Activated naive CD4-positive, alpha-beta T cell treated with Interleukin-2 at 50 U/mL for 16 hours (primary cell): ENCODE data around the gene GRK2.
A peak's percentile ranks its signal among the peaks of the same experiment; 100 is the strongest.

ENCODE experiments used
- DNase-seq: peaks from one replicate; pipeline ENCODE4 v3.0.0-alpha.2; 2020

Gene GRK2

DNA sequence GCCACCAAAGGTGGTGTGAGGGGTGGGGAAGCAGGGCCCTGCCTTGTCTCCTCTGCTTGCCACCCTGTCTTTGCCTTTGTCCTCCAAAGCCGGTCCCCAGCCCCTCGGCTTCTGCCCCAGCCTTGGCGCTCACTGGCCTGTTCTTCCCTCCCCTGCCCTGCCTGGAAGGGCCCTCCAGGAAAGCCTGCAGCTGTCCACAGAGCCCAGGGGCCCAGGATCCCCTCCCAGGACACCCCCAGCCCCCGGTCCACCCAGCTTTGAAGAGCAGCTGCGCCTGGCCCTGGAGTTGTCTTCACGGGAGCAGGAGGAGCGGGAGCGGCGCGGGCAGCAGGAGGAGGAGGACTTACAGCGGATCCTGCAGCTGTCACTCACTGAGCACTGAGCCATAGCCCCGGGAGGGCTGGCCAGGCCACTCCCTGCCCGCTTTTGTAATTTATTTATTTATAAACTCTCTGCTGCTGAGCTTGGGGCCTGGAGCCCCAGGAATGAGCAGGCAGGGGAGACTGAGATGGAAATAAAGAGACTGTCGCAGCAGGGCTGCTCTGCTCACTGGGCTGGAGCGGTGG, 35.8 kb downstream of the GRK2 start:
- no peak for DNase-seq

DNA sequence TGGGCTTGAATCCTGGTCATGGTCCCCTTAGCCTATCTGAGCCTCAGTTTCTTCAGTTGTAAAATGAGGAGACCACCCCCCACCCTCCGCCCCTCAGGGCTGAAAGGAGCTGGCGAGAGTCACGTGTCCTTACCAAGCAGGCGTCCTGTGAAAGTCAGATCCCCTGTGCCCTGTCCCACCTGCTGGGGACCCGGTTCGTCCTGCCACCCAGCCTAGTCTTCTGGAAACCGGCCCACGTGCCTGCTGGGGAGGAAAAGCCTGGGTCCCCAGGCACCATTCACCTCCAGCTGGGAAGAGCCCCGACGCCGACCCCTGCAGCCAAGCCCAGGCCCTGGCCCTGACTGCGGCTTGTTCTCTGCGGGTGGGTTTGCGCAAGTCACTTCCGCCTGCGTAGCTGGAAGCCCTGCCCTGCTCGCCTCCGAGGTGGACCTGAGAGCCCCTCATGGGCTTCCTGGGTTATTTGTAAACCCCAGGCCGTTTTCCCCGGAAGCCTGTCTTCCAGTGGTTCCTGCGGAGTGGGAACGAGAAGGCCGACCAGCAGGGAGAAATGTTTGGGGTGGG, 36.4 kb downstream of the GRK2 start:
- no peak for DNase-seq

GRCh38 chr11:67303132-67303834, 37.0 kb downstream of the GRK2 start, which contains the start of gene SSH3:
TSS of gene SSH3 (plus strand) at chr11:67303530. CDS start at chr11:67303626, 96 bp downstream.
- peak; percentile 59 for DNase-seq

DNA sequence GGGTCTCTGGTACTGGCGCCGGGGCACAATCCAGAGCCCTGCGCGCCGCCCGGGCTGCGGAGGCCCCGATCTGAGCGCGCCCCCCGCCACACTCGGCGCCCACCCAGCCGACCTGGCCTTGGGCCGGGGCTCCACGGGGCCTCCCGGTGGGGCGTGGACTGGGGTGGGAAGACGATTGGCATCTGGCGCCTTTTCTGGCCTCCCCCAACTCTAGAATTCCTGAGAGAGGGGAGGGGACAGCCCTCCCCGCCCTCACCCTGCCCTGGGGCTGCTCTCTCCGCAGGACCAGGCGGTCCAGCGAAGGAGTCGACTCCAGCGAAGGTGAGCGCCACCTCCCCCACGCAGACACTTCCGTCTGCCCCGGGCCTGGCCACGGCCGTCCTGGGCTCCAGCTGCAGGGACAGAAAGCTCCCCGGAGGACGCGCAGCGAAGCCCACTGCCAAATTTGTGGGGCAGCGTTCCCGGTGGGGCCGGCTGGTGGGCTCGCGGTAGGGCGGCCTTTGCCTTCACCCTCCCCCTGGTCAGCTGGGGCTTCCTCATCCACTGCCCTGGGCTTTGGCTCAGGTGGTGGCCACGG, 37.6 kb downstream of the GRK2 start:
- no peak for DNase-seq

DNA sequence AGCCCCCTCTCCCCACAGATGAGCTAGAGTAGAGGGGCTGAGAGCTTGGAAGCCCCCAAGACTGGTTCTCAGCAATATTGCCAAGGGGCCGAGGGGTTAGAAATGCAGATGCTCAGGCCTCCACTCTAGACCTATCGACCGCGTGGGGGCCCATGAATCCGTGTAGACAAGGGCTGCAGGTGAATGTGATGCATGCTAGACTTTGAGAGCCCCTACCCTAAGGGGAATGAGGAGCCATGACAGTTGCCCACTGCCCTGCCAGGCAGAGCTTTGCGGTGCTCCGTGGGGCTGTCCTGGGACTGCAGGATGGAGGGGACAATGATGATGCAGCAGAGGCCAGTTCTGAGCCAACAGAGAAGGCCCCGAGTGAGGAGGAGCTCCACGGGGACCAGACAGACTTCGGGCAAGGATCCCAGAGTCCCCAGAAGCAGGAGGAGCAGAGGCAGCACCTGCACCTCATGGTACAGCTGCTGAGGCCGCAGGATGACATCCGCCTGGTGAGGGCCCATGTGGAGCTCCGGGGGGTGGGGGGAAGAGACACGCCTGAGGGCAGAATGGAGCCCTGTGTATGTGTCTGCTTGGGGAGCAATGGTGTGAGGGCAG, 38.3 kb downstream of the GRK2 start:
- DNase-seq = no peak

GRCh38 chr11:67306769-67307544, 40.7 kb downstream of the GRK2 start:
- no peak for DNase-seq

DNA sequence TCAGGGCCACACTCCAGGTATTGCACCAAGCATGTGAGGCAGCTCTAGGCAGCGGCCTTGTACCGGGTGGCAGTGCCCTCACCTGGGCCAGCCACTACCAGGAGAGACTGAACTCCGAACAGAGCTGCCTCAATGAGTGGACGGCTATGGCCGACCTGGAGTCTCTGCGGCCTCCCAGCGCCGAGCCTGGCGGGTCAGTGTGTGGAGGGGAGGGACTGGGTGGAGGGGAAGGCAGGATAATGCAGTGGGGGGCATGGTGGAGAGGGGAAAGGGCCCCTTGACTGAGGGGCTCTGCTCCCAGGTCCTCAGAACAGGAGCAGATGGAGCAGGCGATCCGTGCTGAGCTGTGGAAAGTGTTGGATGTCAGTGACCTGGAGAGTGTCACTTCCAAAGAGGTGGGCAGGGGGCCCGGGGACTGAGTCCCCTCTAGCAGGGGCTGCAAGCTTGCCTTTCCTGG, 41.3 kb downstream of the GRK2 start:
- no peak for DNase-seq

- no peak for DNase-seq
These were observed 42.0 kb downstream of the GRK2 start for GRCh38 chr11:67308031-67308866.

DNA sequence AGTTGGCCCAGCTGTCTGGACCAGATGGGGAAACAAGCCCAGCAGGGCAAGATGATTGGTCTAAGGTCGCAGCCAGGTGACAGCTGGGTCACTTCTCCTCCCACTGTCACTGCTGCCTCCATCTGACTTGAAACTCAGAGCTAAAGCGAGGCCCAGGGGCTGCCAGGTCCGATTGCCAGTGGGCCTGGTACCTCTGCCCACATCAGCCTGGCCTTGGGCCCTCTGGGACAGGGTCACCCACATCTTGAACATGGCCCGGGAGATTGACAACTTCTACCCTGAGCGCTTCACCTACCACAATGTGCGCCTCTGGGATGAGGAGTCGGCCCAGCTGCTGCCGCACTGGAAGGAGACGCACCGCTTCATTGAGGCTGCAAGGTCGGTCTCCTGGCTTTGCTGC, 42.9 kb downstream of the GRK2 start:
- no peak for DNase-seq

- no peak for DNase-seq
These were observed 43.4 kb downstream of the GRK2 start for GRCh38 chr11:67309661-67310061.

DNA sequence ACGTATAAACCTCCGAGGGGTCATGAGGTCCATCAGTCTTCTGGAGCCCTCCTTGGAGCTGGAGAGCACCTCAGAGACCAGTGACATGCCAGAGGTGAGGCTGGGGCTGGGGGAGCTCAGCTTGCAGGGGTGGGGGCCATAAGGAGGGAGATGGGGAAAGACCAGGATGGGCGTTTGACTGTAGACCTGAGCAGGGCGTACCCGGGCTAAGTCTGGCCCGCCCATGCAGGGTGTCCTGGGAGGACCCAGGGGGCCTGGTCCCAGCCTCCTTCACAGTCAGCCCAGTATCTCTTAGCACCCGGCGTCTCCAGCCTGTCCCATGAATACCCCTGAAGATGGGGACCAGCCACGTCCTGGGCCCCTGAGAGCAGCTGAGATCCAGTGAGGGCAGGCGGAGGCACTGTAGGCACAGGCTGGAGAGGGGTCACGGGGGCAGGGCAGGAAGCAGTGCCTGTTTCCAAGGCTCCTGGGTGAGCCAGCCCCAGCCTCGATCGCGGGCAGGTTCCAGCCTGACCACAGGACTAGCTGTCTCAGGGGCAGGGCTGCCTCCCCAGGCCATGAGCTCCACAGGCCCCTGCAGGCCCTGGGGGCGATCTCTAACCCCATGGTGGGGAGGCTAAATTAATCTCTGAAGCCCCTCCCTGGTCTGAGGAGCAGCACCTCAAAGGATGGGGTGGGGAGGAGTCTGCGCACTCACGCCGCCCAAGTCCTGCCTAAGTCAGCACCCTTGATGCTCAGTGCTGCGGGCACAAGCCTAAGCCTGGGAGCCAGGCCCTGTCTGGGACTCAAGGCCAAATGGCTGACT, 44.2 kb downstream of the GRK2 start:
- no peak for DNase-seq

GRCh38 chr11:67311051-67311555, 44.8 kb downstream of the GRK2 start:
- no peak for DNase-seq

- DNase-seq = peak; percentile 24
These were observed 45.3 kb downstream of the GRK2 start for GRCh38 chr11:67311556-67312082.

GRCh38 chr11:67312187-67313021, 46.1 kb downstream of the GRK2 start:
- DNase-seq = peak; percentile 54

- DNase-seq = no peak
These were observed 47.0 kb downstream of the GRK2 start for GRCh38 chr11:67313125-67313890.

- DNase-seq = no peak
These were observed 47.9 kb downstream of the GRK2 start for GRCh38 chr11:67314218-67314617.

DNA sequence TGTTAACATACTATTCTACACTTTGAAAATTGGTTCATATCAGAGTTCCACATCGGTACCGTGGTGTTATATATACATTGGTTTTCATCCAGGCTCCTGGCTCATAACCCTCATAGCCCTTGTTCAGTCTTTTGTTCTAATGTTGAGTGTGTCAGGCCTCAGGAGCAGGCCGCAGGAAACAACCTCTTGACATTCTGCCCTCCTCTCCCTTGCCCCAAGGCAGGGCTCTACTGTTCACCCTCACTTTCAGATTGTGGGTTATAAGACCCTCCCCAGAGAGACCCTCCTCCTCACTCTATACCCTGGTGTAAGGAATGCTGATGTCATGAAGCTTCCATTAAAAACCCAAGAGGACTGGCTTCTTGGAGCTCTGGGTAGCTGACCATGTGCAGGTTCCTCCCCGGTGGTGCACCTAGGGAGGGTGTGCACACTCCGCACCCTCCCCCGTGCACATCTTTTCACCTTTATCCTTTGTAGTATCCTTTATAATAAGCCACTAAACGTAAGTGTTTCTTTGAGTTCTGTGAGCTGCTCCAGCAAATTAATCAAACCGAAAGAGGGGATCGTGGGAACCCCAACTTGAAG, 49.1 kb downstream of the GRK2 start:
- DNase-seq = no peak

GRCh38 chr11:67316882-67317204, 50.6 kb downstream of the GRK2 start:
- no peak for DNase-seq
